Measurements from ENCODE around the gene MICAL2.

GRCh38 chr11:12144330-12145174 lies 34.2 kb downstream of the MICAL2 start:
- TF ChIP-seq POLR2AphosphoS5 (IDR thresholded peaks at IDR 0.05; ENCODE audit: borderline replicate concordance, low read depth, low read length), result no peak
- TF ChIP-seq EZH2 (IDR thresholded peaks at IDR 0.05), result no peak
- no peak for TF ChIP-seq FOXP2 (optimal IDR thresholded peaks at IDR 0.05; ENCODE audit: control extremely low read depth, extremely low read length, insufficient read depth)
